Pons (tissue), 1 donor: ENCODE data around the gene GPSM3.
"Not testable (repeated sequence)": the region's sequence is repeated elsewhere in the genome, so short reads cannot be mapped to it uniquely, and the experiment has no call there.

Source experiments
- DNase-seq: peaks from one replicate; pipeline ENCODE4 v3.0.0-alpha.2; 2016; ENCODE audit warnings: low spot score

The GPSM3 gene

GRCh38 chr6:32192608-32193039, at the start of gene GPSM3:
Gene GPSM3 (minus strand): TSS chr6:32192643. CDS start chr6:32192513, 130 bp downstream.
- peak; percentile 55 for DNase-seq

GRCh38 chr6:32240686-32241085, 48.2 kb upstream of the GPSM3 start:
- no peak for DNase-seq

DNA sequence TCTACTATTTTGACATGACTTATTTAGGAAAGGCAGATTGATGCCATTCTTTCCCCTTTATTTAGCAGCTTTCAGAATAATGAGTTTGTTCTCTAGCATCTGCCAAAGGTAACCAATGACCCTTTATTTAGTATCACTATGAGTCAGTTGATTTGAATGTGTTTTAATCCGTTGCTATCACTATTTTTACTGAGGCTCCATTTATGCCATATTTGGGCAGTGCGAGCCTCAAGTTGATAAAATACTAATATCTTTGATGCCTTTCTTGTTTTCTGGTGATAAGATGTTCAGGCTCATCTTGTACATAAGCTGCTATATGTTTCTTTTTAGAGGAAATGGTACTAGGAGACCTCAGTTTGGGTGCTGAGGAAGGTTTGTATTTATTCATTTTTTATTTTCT, 47.0 kb upstream of the GPSM3 start:
- no peak for DNase-seq

GRCh38 chr6:32234934-32235333, 42.5 kb upstream of the GPSM3 start:
- no peak for DNase-seq

DNA sequence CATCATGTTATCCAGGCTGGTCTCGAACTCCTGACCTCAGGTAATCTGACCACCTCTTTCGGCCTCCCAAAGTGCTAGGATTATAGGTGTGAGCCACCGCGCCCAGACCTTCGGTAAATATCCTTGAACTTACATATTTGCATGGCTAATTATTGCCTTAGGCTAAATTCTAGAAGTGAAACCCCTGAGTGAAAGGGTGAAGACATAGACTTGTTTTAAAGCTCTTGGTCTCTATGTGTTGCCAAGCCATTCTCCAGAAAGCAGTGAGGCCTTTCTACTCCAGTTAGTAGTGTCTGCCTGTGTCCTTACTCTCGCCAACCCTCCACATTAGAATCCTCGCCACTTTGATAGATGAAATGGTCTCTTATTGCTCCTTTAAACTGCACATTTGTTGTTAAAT, 34.0 kb upstream of the GPSM3 start:
- DNase-seq: no peak

DNA sequence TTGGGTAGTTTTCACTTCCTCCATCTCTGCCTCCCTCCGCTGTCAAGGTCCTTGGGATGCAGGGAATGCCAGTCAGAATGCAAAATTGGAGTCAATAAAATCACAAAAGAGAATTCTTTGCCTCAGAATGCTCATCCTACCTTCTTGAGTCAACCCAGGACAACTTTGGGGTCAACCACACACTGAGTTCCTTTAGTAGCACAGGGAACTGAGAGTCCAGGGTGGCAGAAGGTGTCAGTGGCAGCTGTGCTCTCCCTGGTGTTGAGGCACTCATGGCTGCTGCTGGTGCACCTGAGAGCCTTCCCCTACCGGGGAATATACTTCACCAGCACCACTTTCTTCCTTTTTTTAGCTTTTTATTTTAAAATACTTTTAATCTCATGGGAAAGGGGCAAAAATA, 32.3 kb upstream of the GPSM3 start:
- DNase-seq: no peak

- DNase-seq: no peak
Measured at GRCh38 chr6:32223258-32224235, 31.1 kb upstream of the GPSM3 start, which contains the start of gene NOTCH4. Gene NOTCH4 (minus strand): TSS chr6:32224067. CDS start chr6:32223928, 139 bp downstream.

- DNase-seq: no peak
Measured at GRCh38 chr6:32222333-32223230, 30.1 kb upstream of the GPSM3 start.

DNA sequence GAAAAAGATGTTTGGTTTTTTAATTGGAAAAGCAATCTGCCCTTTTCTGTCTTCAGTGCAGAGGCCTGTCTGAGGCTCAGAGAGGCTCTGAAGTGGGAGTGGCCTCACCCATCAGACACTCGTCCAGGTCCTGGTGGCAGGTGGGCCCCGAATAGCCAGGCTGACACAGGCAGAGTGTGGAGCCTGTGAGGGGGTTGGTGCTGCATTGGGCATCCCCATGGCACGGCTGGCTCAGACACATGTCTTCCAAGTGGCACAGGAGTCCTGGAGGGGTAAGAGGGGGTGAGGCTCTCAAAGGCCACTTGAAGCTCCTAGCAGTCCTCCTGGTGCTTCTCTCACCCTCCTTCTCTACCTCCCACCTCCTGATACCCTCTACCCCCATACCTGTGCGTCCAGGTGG, 27.6 kb upstream of the GPSM3 start:
- DNase-seq: no peak

GRCh38 chr6:32218167-32218566, 25.7 kb upstream of the GPSM3 start:
- no peak for DNase-seq

DNA sequence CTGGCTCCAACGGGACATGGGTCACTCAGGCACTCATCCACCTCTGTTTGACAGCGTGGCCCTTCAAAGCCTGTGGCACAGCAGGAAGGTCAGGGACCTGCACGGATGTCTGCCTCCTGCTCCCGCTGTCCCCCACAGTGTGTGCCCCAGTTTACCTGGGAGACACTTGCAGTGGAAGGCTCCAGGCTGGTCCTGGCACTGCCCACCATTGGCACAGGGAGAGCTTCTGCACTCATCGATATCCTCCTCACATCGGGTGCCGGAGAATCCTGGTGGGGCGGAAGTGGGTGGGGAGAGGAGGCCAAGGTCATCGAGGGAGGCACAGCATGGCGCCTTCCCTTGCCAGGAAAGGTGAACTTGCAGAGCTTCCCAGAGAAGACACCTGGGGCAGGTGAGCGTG, 24.6 kb upstream of the GPSM3 start:
- no peak for DNase-seq

- DNase-seq: no peak
Measured at GRCh38 chr6:32216285-32216684, 23.8 kb upstream of the GPSM3 start.

DNA sequence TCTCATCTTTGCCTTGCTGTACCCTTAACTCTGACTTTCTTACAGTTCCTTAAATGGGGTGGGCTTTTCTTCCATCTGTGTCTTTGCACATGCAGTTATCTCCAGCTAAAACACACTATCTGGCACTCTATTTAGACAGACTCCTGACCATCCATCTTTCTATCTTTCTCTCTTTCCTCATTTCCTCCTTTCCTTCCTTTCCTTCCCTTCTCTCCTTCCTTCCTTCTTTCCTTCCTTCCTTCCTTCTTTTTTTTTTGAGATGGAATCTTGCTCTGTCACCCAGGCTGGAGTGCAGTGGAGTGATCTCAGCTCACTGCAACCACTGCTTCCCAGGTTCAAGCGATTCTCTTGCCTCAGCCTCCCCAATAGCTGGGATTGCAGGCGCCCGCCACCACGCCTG, 23.2 kb upstream of the GPSM3 start:
- no peak for DNase-seq

DNA sequence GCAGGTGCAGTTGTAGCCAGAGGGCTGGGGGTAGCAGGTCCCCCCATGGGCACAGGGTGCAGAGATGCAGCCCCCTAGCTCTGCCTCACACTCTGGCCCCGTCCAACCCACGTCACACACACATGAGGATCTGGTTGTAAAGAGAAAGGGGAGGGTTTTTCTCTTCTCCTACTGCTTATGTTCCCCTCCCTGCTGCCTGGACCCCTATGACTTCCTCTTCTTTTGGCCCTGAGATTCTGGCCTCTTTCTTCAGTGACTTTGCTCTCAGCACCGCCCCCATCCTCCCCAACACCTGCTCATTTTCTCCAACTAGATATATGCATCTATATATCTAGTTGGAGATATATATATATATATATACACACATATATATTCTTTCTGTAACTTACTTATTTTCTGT, 21.7 kb upstream of the GPSM3 start:
- no peak for DNase-seq

- DNase-seq: no peak
Measured at GRCh38 chr6:32213649-32214048, 21.2 kb upstream of the GPSM3 start.

DNA sequence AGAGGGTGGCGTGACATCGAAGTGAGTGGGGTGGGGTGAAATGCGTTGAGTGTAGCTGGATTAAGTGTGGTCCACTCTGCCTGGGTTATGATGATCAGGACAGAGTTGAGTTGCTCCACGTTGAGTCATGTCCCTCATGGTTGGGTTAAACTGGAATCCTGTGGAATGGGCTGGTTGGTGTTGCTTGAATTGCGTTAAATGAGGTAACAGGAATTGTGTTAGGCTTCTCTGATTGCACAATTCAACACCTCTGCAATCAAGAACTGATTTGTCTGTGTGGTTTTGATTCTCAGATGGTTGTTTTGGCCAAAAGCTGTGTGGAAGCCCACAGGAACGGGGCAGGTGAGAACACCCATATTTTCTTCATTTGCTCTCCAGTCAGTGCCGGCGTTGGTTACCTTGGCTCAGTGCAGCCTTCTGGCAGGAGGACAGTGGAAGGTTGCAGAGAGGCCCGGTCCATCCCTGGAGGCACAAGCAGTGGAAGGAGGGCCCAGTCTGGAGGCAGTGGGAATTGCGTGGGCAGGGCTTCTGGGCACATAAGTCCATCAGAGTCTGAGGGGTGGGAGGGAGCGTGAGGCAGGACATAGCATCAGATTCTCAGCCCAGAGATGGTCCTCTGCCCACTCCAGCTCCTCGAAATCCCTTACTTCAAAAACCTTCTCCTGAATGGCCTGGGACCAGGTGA, 19.8 kb upstream of the GPSM3 start:
- no peak for DNase-seq

DNA sequence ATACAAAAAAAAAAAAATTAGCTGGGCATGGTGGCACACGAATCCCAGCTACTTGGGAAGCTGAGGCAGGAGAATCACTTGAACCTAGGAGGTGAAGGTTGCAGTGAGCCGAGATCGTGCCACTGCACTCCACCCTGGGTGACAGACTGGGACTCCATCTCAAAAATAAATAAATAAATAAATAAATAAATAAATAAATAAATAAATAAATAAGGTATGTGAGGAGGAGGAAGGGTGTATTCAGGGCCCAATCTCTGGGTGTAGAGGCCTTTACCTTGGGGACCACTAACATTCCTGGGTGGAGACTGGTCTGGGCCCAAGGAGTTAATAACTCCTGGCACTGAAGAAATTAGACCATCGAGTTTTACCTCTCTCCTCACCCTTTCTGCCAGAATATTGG, 19.0 kb upstream of the GPSM3 start:
- DNase-seq: not testable (repeated sequence)

DNA sequence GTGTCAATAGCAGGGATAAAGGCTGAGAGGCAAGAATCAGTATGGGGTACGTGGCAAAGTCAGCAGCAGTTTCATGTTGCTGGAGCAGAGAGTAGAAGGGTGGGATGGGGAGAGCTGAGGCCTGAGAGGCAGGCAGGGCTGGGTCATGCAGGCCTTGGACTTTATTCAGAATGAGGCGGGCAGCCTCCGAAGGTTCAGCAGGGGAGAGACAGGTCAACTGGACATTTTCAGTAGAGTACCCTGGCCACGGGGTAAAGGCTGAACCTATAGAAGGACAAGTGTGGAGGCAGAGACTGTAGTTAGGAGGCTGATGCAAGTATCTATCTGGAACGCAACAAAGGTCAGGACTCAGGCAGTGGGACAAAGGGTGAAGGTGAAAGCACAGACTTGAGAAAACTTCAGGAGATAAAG, 17.8 kb upstream of the GPSM3 start:
- no peak for DNase-seq

DNA sequence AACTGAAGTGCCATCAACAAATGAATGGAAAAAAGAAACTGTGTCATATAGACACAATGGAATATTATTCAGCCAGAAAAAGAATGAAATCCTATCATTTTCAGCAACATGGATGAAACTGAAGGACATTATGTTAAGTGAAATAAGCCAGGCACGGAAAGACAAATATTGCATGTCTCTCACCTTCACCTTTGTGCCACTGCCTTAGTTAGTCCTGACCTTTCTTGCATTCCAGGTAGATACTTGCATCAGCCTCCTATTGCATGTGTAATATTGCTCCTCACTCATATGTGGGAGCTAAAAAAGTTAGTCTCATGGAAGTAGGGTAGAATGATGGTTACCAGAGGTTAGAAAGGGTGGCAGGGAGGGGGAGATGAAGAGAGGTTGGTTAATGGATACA, 16.6 kb upstream of the GPSM3 start:
- no peak for DNase-seq

- DNase-seq: no peak
Measured at GRCh38 chr6:32204268-32204715, 11.8 kb upstream of the GPSM3 start.

- no peak for DNase-seq
Measured at GRCh38 chr6:32203426-32204267, 11.2 kb upstream of the GPSM3 start.
